Measurements from ENCODE around the gene BCAN.
"Not testable (repeated sequence)": the region's sequence is repeated elsewhere in the genome, so short reads cannot be mapped to it uniquely, and the experiment has no call there.

BCAN gene, protein sequence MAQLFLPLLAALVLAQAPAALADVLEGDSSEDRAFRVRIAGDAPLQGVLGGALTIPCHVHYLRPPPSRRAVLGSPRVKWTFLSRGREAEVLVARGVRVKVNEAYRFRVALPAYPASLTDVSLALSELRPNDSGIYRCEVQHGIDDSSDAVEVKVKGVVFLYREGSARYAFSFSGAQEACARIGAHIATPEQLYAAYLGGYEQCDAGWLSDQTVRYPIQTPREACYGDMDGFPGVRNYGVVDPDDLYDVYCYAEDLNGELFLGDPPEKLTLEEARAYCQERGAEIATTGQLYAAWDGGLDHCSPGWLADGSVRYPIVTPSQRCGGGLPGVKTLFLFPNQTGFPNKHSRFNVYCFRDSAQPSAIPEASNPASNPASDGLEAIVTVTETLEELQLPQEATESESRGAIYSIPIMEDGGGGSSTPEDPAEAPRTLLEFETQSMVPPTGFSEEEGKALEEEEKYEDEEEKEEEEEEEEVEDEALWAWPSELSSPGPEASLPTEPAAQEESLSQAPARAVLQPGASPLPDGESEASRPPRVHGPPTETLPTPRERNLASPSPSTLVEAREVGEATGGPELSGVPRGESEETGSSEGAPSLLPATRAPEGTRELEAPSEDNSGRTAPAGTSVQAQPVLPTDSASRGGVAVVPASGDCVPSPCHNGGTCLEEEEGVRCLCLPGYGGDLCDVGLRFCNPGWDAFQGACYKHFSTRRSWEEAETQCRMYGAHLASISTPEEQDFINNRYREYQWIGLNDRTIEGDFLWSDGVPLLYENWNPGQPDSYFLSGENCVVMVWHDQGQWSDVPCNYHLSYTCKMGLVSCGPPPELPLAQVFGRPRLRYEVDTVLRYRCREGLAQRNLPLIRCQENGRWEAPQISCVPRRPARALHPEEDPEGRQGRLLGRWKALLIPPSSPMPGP

GRCh38 chr1:156641761-156642264 is at the start of gene BCAN:
Gene BCAN, plus strand, starts transcription at chr1:156642117. Its CDS starts 3,938 bp downstream, at chr1:156646055.
- no peak for DNase-seq (ENCODE audit: low read depth in 2 of 2)

GRCh38 chr1:156592158-156592909 is 49.6 kb upstream of the BCAN start:
- DNase-seq (ENCODE audit: low read depth in 2 of 2) = no peak

- no peak for DNase-seq (ENCODE audit: low read depth in 2 of 2)
These were observed 48.8 kb upstream of the BCAN start for GRCh38 chr1:156592910-156593660.

GRCh38 chr1:156593661-156593989 is 48.3 kb upstream of the BCAN start:
- DNase-seq (ENCODE audit: low read depth in 2 of 2) = no peak

GRCh38 chr1:156594190-156594589 is 47.7 kb upstream of the BCAN start:
- no peak for DNase-seq (ENCODE audit: low read depth in 2 of 2)

GRCh38 chr1:156595016-156595415 is 46.9 kb upstream of the BCAN start:
- DNase-seq (ENCODE audit: low read depth in 2 of 2) = no peak

- no peak for DNase-seq (ENCODE audit: low read depth in 2 of 2)
These were observed 45.5 kb upstream of the BCAN start for GRCh38 chr1:156596426-156596825.

DNA sequence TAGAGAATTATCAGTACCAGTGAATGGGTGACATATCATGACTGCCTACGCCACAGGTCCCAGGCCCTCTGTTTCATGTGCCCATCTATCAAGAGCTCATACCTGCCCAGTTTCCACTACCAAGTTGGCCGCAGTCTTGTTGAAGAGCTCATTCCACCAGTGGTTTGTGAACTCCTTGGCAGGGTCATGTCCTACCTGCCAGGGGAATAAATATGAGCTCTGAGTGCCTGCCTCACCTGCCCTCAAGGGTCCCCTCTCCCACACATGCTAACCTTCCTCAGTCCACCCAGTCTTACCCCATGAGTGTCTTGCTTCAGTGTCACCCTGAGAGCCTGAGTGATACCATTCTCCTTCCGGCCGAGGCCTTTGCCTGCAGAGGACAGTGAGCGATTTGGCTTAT is 43.8 kb upstream of the BCAN start:
- no peak for DNase-seq (ENCODE audit: low read depth in 2 of 2)

DNA sequence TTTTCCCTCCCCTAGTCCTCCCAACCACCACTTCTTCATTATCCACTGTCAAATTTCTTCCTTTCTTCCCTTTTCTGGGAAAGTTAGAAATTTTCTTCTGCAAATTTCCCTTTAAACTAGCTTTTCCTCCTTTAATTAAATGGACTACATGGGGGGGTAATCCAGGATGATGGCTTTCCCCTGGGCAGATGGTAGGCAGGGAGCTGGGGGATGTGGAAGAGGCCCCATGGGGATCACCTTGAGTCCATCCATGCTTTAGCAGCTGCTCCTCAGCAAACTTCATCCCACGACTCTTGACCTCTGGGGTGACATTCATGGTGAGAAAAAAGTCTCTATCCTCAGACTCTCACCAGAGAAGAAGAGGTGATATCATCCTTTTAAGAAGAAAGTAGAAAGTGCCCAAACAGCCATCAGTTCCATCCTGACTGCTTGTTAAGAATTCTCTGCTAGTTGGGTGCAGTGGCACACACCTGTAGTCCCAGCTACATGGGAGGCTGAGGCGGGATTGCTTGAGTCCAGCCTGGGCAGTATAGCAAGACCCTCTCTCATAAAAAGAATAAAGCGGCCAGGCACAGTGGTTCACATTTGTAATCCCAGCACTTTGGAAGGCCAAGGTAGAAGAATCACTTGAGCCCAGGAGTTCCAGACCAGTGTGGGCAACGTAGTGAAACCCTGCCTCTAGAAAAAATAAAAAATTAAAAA is 43.0 kb upstream of the BCAN start:
- DNase-seq (ENCODE audit: low read depth in 2 of 2) = no peak

DNA sequence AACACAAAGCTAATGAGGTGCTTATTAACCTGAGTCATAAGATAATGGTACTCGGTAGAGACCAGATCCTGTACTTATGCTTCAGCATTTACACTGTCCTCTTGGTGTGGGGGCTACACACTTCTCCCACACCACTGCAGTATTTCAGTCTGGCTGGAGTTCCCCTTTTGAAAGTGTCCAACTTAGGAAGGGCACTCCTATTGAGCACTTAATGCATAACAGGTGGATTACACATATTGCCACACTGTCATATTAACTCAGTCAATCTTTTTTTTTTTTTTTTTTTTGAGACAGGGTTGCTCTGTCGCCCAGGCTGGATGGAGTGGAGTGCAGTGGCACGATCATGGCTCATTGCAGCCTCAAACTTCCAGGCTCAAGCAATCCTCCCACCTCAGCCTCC is 42.1 kb upstream of the BCAN start:
- DNase-seq (ENCODE audit: low read depth in 2 of 2) = no peak

- no peak for DNase-seq (ENCODE audit: low read depth in 2 of 2)
These were observed 41.2 kb upstream of the BCAN start for GRCh38 chr1:156600733-156601121.

DNA sequence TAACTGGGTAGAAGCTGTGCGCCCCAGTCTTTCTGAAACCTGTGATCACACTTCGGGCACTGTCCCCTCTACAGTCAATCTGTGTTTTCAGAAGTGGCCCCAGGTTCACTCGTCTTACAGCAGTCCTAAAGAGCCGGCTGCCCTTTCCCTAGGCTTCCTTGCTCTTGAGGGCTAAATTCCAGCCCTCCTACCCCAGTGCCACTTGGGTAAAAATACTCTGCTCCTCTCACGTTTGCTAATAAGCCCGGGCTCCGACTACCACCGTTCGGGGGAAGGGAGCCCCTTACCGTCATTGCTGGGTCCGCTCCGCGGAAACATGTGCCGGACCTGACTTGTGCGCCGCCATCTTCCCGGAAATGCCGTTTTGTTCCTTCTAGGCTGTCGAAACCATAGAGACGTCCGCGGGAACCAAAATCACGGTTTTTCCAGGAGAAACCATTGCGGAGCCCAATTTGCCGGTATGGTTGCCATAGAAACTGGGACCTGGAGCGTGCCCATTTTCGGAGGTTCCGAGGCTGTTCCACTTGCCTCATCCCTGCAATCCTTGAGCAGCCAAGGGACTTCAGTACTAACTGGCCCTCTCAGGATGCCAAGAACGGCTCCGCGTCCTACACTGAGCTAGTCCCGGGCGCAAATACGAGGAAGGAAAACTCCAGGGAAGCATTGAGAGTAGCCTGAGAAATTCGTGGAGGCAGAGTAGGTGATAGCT is 40.6 kb upstream of the BCAN start, which contains the start of gene GPATCH4:
TSS of gene GPATCH4 (minus strand) at position 358 of the 709 bp plus-strand sequence.
- peak; percentile 65 to 71 for DNase-seq (ENCODE audit: low read depth in 2 of 2)

GRCh38 chr1:156601892-156602291 is 40.0 kb upstream of the BCAN start:
- no peak for DNase-seq (ENCODE audit: low read depth in 2 of 2)

DNA sequence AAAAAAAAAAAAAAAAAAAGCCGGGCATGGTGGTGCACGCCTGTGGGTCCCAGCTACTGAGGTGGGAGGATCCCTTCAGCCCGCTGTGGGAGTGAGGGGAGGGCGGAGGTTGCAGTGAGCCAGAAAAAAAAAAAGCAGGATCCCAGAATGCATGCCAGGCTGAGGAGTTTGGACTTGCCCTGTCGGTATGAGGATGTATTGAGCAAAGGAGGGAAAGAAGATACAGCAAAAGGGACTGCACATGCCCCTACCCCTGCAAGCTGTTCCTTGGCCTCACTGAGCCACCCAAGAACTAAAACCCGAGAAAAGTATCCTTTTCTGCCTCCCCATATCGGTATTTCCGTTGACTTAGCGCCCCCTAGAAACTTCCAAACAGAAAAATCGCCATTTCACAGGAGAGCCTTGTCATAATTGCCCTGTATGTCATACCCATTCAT is 39.3 kb upstream of the BCAN start:
- no peak for DNase-seq (ENCODE audit: low read depth in 2 of 2)

DNA sequence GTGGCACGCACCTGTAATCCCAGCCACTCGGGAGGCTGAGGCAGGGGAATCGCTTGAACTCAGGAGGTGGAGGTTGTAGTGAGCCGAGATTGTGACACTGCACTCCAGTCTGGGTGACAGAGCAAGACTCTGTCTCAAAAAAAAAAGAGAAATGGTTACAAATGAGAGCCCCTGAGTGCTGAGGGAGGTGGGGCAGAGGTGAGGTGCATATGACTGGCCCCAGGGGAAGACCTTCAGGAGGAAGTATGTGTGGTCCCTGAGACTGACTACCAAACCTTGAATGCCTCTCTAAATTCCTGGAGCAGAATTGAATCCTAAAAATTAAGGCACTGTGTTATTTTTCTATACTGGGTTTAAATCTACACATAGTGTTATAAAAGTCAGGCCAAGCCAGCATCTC is 34.6 kb upstream of the BCAN start:
- DNase-seq (ENCODE audit: low read depth in 2 of 2) = not testable (repeated sequence)

DNA sequence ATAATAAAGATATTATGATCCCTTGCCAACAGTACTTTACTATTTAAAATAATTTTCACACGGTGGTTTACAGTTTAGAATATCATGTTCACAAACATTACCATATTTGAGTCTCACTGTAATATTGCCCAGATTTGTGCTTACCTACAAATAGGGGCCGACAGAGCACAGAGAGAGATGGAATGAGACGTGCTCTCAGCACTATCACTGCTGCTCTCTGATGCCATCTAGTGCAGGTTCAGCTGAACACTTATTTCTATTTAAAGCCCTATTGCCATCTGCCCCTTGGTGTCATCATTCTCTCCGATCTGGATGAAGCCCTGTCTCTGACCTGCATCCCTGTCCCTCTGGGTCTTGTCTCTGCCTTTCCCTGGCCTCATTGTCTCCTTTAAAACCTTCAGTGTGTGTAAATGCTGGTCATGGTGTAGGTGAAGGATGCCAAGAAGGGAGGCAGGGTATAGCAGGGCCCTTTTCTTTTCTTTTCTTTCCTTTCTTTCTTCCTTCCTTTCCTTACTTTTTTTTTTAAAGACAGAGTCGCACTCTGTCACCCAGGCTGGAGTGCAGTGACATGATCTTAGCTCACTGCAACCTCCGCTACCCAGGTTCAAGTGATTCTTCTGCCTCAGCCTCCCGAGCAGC is 33.8 kb upstream of the BCAN start:
- DNase-seq (ENCODE audit: low read depth in 2 of 2) = no peak

- peak in 1 of 2 donors; percentile 34 for DNase-seq (ENCODE audit: low read depth in 2 of 2)
These were observed 32.9 kb upstream of the BCAN start for GRCh38 chr1:156608981-156609380.

DNA sequence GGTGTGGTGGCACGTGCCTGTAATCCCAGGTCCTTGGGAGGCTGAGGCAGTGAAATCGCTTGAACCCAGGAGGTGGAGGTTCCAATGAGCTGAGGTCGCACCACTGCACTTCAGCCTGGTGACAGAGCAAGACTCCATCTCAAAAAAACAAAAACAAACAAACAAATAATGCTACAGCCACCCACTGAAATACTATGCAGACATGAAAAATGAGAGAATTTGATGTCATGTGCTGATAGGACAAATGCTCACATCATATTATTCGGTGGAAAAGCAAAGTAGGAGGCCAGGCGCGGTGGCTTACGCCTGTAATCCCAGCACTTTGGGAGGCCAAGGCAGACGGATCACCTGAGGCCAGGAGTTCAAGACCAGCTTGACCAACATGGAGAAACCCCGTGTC is 31.8 kb upstream of the BCAN start:
- DNase-seq (ENCODE audit: low read depth in 2 of 2) = not testable (repeated sequence)

GRCh38 chr1:156612666-156613065 is 29.3 kb upstream of the BCAN start:
- no peak for DNase-seq (ENCODE audit: low read depth in 2 of 2)
